DOHH2 (cell line): ENCODE data around the gene IP6K1.

Experiments
- H3F3A ChIP-seq: fragments of 200-600 bp; sonication (generic), shearing (Covaris generic); 2 replicates; pipeline ENCODE4 v1.6.0; 2016; ENCODE audit warnings: antibody characterized with exemption, mild to moderate bottlenecking; ENCODE audit not compliant: control insufficient read depth, insufficient read depth
- H3K27ac ChIP-seq: fragments of 200-600 bp; sonication (generic); 2 replicates; pipeline ENCODE4 v1.5.1; 2014; ENCODE audit warnings: low read depth, mild to moderate bottlenecking, low read length, moderate library complexity
- H3K27me3 ChIP-seq: fragments of 200-600 bp; sonication (generic); 2 replicates; pipeline ENCODE4 v1.6.1; 2014; ENCODE audit warnings: mild to moderate bottlenecking, low read length, mixed read lengths; ENCODE audit not compliant: control insufficient read depth
- H3K36me3 ChIP-seq: fragments of 200-600 bp; sonication (generic); 2 replicates; pipeline ENCODE4 v1.6.1; 2014; ENCODE audit warnings: mild to moderate bottlenecking, low read length, moderate library complexity, mixed read lengths; ENCODE audit not compliant: control insufficient read depth
- H3K4me1 ChIP-seq: fragments of 200-600 bp; sonication (generic); 2 replicates; pipeline ENCODE4 v1.6.1; 2014; ENCODE audit warnings: mild to moderate bottlenecking, low read length, mixed read lengths; ENCODE audit not compliant: control insufficient read depth
- H3K4me2 ChIP-seq: fragments of 200-600 bp; sonication (generic); 2 replicates; pipeline ENCODE4 v1.6.0; 2014; ENCODE audit warnings: mild to moderate bottlenecking, low read length, moderate library complexity
- H3K4me3 ChIP-seq: fragments of 200-600 bp; sonication (generic); 2 replicates; pipeline ENCODE4 v1.5.1; 2014; ENCODE audit warnings: mild to moderate bottlenecking, low read length, mixed read lengths
- H3K79me2 ChIP-seq: fragments of 200-600 bp; sonication (generic); 2 replicates; pipeline ENCODE4 v1.6.1; 2014; ENCODE audit warnings: mild to moderate bottlenecking, low read length, mixed read lengths; ENCODE audit not compliant: control insufficient read depth
- H3K9me2 ChIP-seq: fragments of 200-600 bp; sonication (generic); replicated peaks from 2 replicates; pipeline ENCODE4 v1.6.1; 2014; ENCODE audit warnings: mild to moderate bottlenecking, low read length, mixed read lengths; ENCODE audit not compliant: control insufficient read depth
- H3K9me3 ChIP-seq: fragments of 200-600 bp; sonication (generic); 2 replicates; pipeline ENCODE4 v1.6.1; 2014; ENCODE audit warnings: antibody characterized with exemption, low read length, mixed read lengths; ENCODE audit not compliant: control insufficient read depth, insufficient read depth
- H4K20me1 ChIP-seq: fragments of 200-600 bp; sonication (generic); 2 replicates; pipeline ENCODE4 v1.6.0; 2014; ENCODE audit warnings: low read depth, mild to moderate bottlenecking, antibody characterized with exemption, low read length, moderate library complexity; ENCODE audit not compliant: control insufficient read depth, insufficient read depth
- CTCF ChIP-seq: fragments of 200-600 bp; sonication (generic); IDR thresholded peaks from one replicate; pipeline ENCODE4 v1.5.1; 2014; ENCODE audit warnings: antibody characterized with exemption, mild to moderate bottlenecking, low read depth, low read length; ENCODE audit not compliant: poor library complexity, severe bottlenecking
- EZH2phosphoT487 ChIP-seq: fragments of 200-600 bp; sonication (generic); IDR thresholded peaks from 2 replicates; pipeline ENCODE4 v1.6.1; 2017; ENCODE audit warnings: borderline replicate concordance, mild to moderate bottlenecking, antibody characterized with exemption, low read length, moderate library complexity, mixed read lengths

Gene IP6K1

GRCh38 chr3:49801160-49801559 lies 14.8 kb upstream of the IP6K1 start:
- H3K9me3 ChIP-seq = no peaks in the 10 kb centered on the region
- peaks cover 18% of the 10 kb centered on the region for H3K36me3 ChIP-seq
- H3F3A ChIP-seq = peaks cover 11% of the 10 kb centered on the region
- H3K9me2 ChIP-seq = no peaks in the 10 kb centered on the region
- H3K4me2 ChIP-seq = no peak overlapping the region; the same call in 1 of the 2 replicates
- no peaks in the 10 kb centered on the region for H3K27me3 ChIP-seq
- H3K27ac ChIP-seq = no peak overlapping the region
- peaks cover 37% of the 10 kb centered on the region for H3K4me1 ChIP-seq
- TF ChIP-seq CTCF (no peak), EZH2phosphoT487 (no peak)
- peaks cover 16% of the 10 kb centered on the region for H3K79me2 ChIP-seq
- no peaks in the 10 kb centered on the region for H4K20me1 ChIP-seq
- no peak overlapping the region for H3K4me3 ChIP-seq

- Histone ChIP-seq H3K4me1 (peaks cover 24% of the 10 kb centered on the region), H3K27ac (no peak within 1 kb of the TSS), H3F3A (peaks cover under 1% of the 10 kb centered on the region), H3K79me2 (peaks cover 16% of the 10 kb centered on the region), H3K4me2 (no peak within 1 kb of the TSS), H3K4me3 (no peak within 1 kb of the TSS), H3K36me3 (peaks cover 12% of the 10 kb centered on the region), H3K9me3 (no peaks in the 10 kb centered on the region), H4K20me1 (no peaks in the 10 kb centered on the region), H3K9me2 (no peaks in the 10 kb centered on the region), H3K27me3 (no peaks in the 10 kb centered on the region)
- TF ChIP-seq EZH2phosphoT487 (no peak), CTCF (no peak)
Measured at GRCh38 chr3:49799761-49800160, 13.4 kb upstream of the IP6K1 start, which contains the start of gene CDHR4. CDHR4 (minus strand) TSS chr3:49799873; CDS start chr3:49799812, 61 bp downstream.

GRCh38 chr3:49799105-49799504 lies 12.8 kb upstream of the IP6K1 start:
- Histone ChIP-seq H3K27me3 (no peaks in the 10 kb centered on the region), H3K36me3 (peaks cover 7% of the 10 kb centered on the region; the same call in 1 of the 2 replicates), H3K4me1 (peaks cover 17% of the 10 kb centered on the region), H3K9me2 (no peaks in the 10 kb centered on the region), H4K20me1 (no peaks in the 10 kb centered on the region), H3K4me3 (no peak overlapping the region), H3K27ac (no peak overlapping the region), H3K9me3 (no peaks in the 10 kb centered on the region), H3K4me2 (no peak overlapping the region), H3F3A (no peaks in the 10 kb centered on the region), H3K79me2 (peaks cover 10% of the 10 kb centered on the region)
- TF ChIP-seq EZH2phosphoT487 (no peak), CTCF (no peak)
